Measurements from ENCODE around the gene IL18R1.

DNA sequence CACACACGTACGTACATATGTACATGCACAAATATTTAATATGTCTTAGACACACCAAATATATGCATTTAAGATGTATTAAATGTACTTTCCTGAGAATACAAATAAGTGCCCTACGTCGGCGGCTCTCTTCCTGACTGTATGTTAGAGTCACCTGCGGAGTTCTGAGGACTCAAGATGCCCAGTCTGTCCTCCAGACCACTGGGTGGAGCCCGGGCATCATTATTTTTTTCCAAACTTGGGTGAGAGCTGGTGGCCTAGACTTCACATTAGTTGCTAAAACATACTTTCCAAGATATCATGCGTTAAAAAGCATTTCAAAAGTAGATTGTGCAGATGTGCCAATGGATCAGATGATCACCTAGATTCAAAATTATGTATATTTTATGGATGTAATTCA lies 2.9 kb downstream of the IL18R1 start:
- TF ChIP-seq EZH2 (IDR thresholded peaks at IDR 0.05) = no peak
- TF ChIP-seq FOXP2 (optimal IDR thresholded peaks at IDR 0.05; ENCODE audit: control extremely low read depth, extremely low read length, insufficient read depth) = no peak
